Fibroblast of lung (primary cell): ENCODE measurements around the gene PLCG2.

ENCODE experiments used
- EZH2 ChIP-seq: IDR thresholded peaks from 2 replicates; pipeline ENCODE4 v1.5.1; 2012; ENCODE audit warnings: low read length, control low read depth, mild to moderate bottlenecking; ENCODE audit errors: missing control alignments
- TF ChIP-seq, protein P1 (sequence below), 2 donors: IDR thresholded peaks in 1 of 2; conservative IDR thresholded peaks in 1 of 2; 1 replicate in 1 of 2; 2 replicates in 1 of 2; pipeline ENCODE4 v1.5.1; 2011 to 2012; ENCODE audit warnings: low read length in 2 of 2, control low read depth in 1 of 2, inconsistent platforms in 1 of 2, low read depth in 1 of 2, mild to moderate bottlenecking in 1 of 2

DNA sequence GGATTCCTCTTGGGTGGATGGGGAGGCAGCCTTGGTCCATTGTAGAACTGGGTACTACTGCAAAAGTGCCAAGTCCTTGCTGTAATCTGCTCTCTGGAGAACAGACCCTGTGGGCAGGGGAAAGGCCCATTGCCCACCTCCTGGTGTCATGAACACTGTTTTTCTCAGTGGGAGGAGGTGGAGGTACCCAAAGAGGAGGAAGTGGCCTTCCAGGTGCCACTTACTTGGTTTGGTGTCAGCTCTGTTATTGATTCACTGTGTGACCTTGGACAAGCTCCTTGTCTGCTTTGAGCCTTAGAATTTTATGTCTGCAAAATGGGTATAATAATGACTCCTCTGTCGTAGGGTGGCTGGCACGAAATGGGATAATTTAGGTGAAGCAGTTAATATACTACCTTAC, 55.8 kb downstream of the PLCG2 start:
- TF ChIP-seq, protein P1, sequence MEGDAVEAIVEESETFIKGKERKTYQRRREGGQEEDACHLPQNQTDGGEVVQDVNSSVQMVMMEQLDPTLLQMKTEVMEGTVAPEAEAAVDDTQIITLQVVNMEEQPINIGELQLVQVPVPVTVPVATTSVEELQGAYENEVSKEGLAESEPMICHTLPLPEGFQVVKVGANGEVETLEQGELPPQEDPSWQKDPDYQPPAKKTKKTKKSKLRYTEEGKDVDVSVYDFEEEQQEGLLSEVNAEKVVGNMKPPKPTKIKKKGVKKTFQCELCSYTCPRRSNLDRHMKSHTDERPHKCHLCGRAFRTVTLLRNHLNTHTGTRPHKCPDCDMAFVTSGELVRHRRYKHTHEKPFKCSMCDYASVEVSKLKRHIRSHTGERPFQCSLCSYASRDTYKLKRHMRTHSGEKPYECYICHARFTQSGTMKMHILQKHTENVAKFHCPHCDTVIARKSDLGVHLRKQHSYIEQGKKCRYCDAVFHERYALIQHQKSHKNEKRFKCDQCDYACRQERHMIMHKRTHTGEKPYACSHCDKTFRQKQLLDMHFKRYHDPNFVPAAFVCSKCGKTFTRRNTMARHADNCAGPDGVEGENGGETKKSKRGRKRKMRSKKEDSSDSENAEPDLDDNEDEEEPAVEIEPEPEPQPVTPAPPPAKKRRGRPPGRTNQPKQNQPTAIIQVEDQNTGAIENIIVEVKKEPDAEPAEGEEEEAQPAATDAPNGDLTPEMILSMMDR (conservative IDR thresholded peaks at IDR 0.05 in 1 of 2, IDR thresholded peaks at IDR 0.05 in 1 of 2; ENCODE audit: low read depth in 1 of 2, low read length in 2 of 2): no peak
- TF ChIP-seq EZH2: no peak
